Stomach smooth muscle (tissue), 2 donors: Measurements from ENCODE around the gene DIDO1.

Source experiments
- H3K27ac ChIP-seq: one replicate; pipeline ENCODE4 v1.7.0; 2013; ENCODE audit warnings: mild to moderate bottlenecking, low read length, inconsistent platforms
- H3K27me3 ChIP-seq, 2 donors: one replicate each; pipeline ENCODE4 v1.7.0; 2013; ENCODE audit warnings: low read length in 2 of 2; ENCODE audit not compliant: insufficient read depth in 2 of 2, control insufficient read depth in 1 of 2
- H3K36me3 ChIP-seq, 2 donors: one replicate each; pipeline ENCODE4 v1.7.0; 2013; ENCODE audit warnings: low read length in 2 of 2; ENCODE audit not compliant: control insufficient read depth in 2 of 2, insufficient read depth in 2 of 2
- H3K4me1 ChIP-seq: one replicate; pipeline ENCODE4 v1.7.0; 2013; ENCODE audit warnings: low read length; ENCODE audit not compliant: control insufficient read depth, insufficient read depth
- H3K4me3 ChIP-seq, 2 donors: one replicate each; pipeline ENCODE4 v1.7.0; 2013; ENCODE audit warnings: low read length in 2 of 2
- H3K9ac ChIP-seq, 2 donors: one replicate each; pipeline ENCODE4 v1.7.0; 2013; ENCODE audit warnings: low read length in 2 of 2, mild to moderate bottlenecking in 1 of 2
- H3K9me3 ChIP-seq, 2 donors: one replicate each; pipeline ENCODE4 v1.7.0; 2013; ENCODE audit warnings: low read length in 2 of 2; ENCODE audit not compliant: control insufficient read depth in 2 of 2
- donor health status: healthy.
- donor health status: Pancreatic carcinoma.

The DIDO1 gene

GRCh38 chr20:62968378-62969178, 42.3 kb upstream of the DIDO1 start:
- H3K4me3 ChIP-seq = no peak overlapping the region
- no peaks in the 10 kb centered on the region for H3K9me3 ChIP-seq
- peaks cover 30 to 34% of the 10 kb centered on the region in 2 donors for H3K27me3 ChIP-seq
- H3K36me3 ChIP-seq = no peaks in the 10 kb centered on the region
- H3K4me1 ChIP-seq = peaks cover 7% of the 10 kb centered on the region
- no peak overlapping the region for H3K9ac ChIP-seq
- no peak overlapping the region for H3K27ac ChIP-seq

- Histone ChIP-seq H3K27ac (no peak overlapping the region), H3K4me3 (no peak overlapping the region), H3K27me3 (peaks cover 26% of the 10 kb centered on the region in 2 donors), H3K9ac (no peak overlapping the region), H3K9me3 (no peaks in the 10 kb centered on the region), H3K36me3 (no peaks in the 10 kb centered on the region), H3K4me1 (peaks cover 4% of the 10 kb centered on the region)
These were observed 41.5 kb upstream of the DIDO1 start for GRCh38 chr20:62967628-62968351.

DNA sequence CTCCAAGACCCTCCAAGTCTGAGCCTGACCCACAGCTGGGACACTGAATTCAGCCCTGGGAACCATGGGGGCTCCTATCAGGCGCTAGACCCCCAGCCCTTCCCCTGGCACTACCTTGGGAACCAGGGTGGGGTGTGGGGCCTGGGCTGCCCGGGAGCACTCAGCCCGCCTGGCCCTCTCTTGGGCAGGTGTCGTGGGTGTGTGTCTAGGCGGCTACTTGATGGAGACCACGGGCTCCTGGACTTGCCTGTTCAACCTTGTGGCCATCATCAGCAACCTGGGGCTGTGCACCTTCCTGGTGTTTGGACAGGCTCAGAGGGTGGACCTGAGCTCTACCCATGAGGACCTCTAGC, 40.8 kb upstream of the DIDO1 start:
- no peaks in the 10 kb centered on the region for H3K4me1 ChIP-seq
- no peak overlapping the region for H3K9ac ChIP-seq
- peaks cover 21 to 22% of the 10 kb centered on the region in 2 donors for H3K27me3 ChIP-seq
- H3K27ac ChIP-seq = no peak overlapping the region
- no peaks in the 10 kb centered on the region for H3K9me3 ChIP-seq
- no peak overlapping the region for H3K4me3 ChIP-seq
- no peaks in the 10 kb centered on the region for H3K36me3 ChIP-seq

- no peak overlapping the region for H3K27ac ChIP-seq
- H3K36me3 ChIP-seq = no peaks in the 10 kb centered on the region
- H3K9me3 ChIP-seq = no peaks in the 10 kb centered on the region
- no peak overlapping the region for H3K9ac ChIP-seq
- H3K4me3 ChIP-seq = no peak overlapping the region
- H3K27me3 ChIP-seq = peaks cover 15 to 16% of the 10 kb centered on the region in 2 donors
- H3K4me1 ChIP-seq = no peaks in the 10 kb centered on the region
These were observed 40.2 kb upstream of the DIDO1 start for GRCh38 chr20:62966212-62967148.

- Histone ChIP-seq H3K36me3 (no peaks in the 10 kb centered on the region), H3K4me1 (no peaks in the 10 kb centered on the region), H3K9ac (no peak overlapping the region), H3K9me3 (no peaks in the 10 kb centered on the region), H3K27me3 (peaks cover 5 to 8% of the 10 kb centered on the region in 2 donors), H3K27ac (no peak overlapping the region), H3K4me3 (no peak overlapping the region)
These were observed 39.1 kb upstream of the DIDO1 start for GRCh38 chr20:62965363-62965771.

- peaks cover 2 to 3% of the 10 kb centered on the region in 2 donors for H3K27me3 ChIP-seq
- H3K36me3 ChIP-seq = no peaks in the 10 kb centered on the region
- no peaks in the 10 kb centered on the region for H3K9me3 ChIP-seq
- no peak overlapping the region for H3K27ac ChIP-seq
- H3K4me1 ChIP-seq = no peaks in the 10 kb centered on the region
- no peak overlapping the region for H3K9ac ChIP-seq
- H3K4me3 ChIP-seq = no peak overlapping the region
These were observed 38.4 kb upstream of the DIDO1 start for GRCh38 chr20:62964700-62965099.

GRCh38 chr20:62963614-62964397, 37.5 kb upstream of the DIDO1 start:
- Histone ChIP-seq H3K9ac (no peak overlapping the region), H3K9me3 (no peaks in the 10 kb centered on the region), H3K27me3 (no peaks in the 10 kb centered on the region), H3K4me3 (no peak overlapping the region), H3K27ac (no peak overlapping the region), H3K4me1 (no peaks in the 10 kb centered on the region), H3K36me3 (no peaks in the 10 kb centered on the region)

DNA sequence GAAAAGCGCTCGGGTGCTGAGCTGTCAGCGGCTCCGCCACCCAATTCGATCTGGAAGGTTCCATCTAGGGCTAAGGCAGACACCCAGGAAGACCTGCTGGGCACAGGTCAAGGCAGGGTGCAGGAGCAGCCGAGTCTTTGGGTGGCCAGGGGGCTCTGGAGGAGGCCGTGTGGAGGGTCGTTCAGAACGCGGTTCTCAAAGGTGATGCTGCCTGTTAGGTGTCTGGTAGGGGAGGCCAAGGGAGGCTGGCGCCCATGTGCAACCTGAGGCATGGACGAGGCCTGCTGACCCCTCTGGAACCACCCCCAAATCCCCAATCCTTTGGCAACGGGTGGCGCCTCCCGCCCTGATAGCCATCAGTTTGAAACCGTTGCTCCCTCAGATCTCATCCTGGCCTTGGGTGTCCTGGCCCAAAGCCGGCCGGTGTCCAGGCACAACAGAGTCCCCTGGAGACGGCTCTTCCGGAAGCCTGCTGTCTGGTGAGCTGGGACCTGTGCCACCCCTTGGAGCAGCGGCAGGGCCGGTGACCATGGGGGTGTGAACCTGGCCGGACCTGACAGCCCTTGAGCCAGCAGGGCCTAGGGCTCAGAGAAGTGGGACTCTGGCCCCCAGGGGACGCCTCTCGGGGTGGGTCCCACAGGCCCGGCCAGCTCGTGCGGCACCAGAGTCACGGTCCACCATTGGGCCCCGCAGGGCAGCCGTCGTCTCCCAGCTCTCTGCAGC, 36.7 kb upstream of the DIDO1 start:
- no peaks in the 10 kb centered on the region for H3K27me3 ChIP-seq
- H3K27ac ChIP-seq = no peak overlapping the region
- H3K4me3 ChIP-seq = no peak overlapping the region
- H3K9ac ChIP-seq = no peak overlapping the region
- H3K4me1 ChIP-seq = no peaks in the 10 kb centered on the region
- no peaks in the 10 kb centered on the region for H3K9me3 ChIP-seq
- no peaks in the 10 kb centered on the region for H3K36me3 ChIP-seq

DNA sequence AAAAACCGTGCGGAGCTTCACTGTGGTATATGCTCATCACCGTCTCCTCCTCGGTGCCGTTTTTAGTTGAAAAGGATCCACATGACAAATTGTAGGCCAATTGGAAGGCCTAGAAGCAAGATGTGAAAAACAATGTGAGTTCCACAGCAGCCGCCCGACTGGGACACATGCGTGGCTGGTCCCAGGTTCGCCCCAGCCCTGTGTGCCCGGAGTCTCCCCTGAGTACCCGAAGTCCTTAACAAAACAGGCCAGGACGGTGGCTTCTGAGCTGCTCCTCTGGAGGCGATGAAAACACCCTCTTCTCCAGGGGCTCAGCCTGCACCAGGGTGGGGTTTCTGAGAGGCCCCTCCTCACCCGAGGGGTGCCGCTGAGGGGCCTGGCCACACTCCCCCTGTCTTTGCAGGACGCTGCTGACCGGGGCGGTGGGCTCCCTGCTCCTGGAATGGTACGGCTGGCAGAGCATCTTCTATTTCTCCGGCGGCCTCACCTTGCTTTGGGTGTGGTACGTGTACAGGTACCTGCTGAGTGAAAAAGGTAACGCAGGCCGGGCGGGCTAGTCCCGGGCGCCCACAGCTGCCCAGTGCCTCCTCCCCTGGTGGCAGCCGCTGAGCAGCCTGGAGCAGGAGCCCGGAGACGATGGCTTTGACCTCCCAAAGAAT, 36.0 kb upstream of the DIDO1 start:
- no peaks in the 10 kb centered on the region for H3K27me3 ChIP-seq
- no peak overlapping the region for H3K9ac ChIP-seq
- no peak overlapping the region for H3K4me3 ChIP-seq
- H3K27ac ChIP-seq = no peak overlapping the region
- no peaks in the 10 kb centered on the region for H3K4me1 ChIP-seq
- H3K36me3 ChIP-seq = no peaks in the 10 kb centered on the region
- H3K9me3 ChIP-seq = no peaks in the 10 kb centered on the region
